ENCODE data around the gene LTN1. TPM values are rescaled to one million over a fixed set of nuclear protein-coding genes. Genes with fewer than 3 reads are reported as not detected.

The LTN1 gene
- total RNA-seq, result 17.1 and 19.7 TPM in 2 replicates

GRCh38 chr21:28992526-28993292 is at the start of gene LTN1:
Gene LTN1 (minus strand): TSS chr21:28992877. CDS start chr21:28992805, 72 bp downstream.

GRCh38 chr21:29024474-29025327 is 32.0 kb upstream of the LTN1 start, which contains the start of gene USP16:
Gene USP16 (plus strand): TSS chr21:29024668. CDS start chr21:29027914, 3,246 bp downstream.

Other genes starting within 250 kb of the LTN1 start
- gene RWDD2B, start 26.5 kb upstream of the LTN1 start, total RNA-seq, result 14.0 and 16.9 TPM in 2 replicates
- gene USP16, start 31.8 kb upstream of the LTN1 start, total RNA-seq, result 15.4 and 16.8 TPM in 2 replicates
- 82.6 and 111 TPM in 2 replicates for gene CCT8, start 80.8 kb upstream of the LTN1 start, total RNA-seq
- 5.6 and 9.9 TPM in 2 replicates for gene MAP3K7CL, start 137.8 kb upstream of the LTN1 start, total RNA-seq